Ovary (tissue), 9 donors: ENCODE results near the gene TMEM222. TPM values are rescaled to one million over a fixed set of nuclear protein-coding genes. Genes with fewer than 3 reads are reported as not detected.
"Not testable (repeated sequence)": the region's sequence is repeated elsewhere in the genome, so short reads cannot be mapped to it uniquely, and the experiment has no call there.

Experiments
- DNase-seq, 5 donors: peaks; one replicate each; pipeline ENCODE4 v3.0.0-alpha.2; 2019 to 2020
- H3K27ac ChIP-seq, 2 donors: fragments of 200-600 bp; one replicate each; pipeline versions ENCODE4 v1.5.1 to v1.8.0; 2019 to 2022
- H3K27me3 ChIP-seq: fragments of 200-600 bp; one replicate; pipeline ENCODE4 v1.8.0; 2022
- H3K36me3 ChIP-seq: fragments of 200-600 bp; sonication (generic); one replicate; pipeline ENCODE4 v1.5.1; 2019
- H3K4me1 ChIP-seq: one replicate; pipeline ENCODE4 v1.8.1; 2013; ENCODE audit warnings: mild to moderate bottlenecking, moderate library complexity; ENCODE audit not compliant: insufficient read depth
- H3K4me3 ChIP-seq: fragments of 200-600 bp; sonication (generic); one replicate; pipeline ENCODE4 v1.5.1; 2017
- H3K9me3 ChIP-seq, 2 donors: fragments of 200-600 bp in 1 of 2; sonication (generic) in 1 of 2; one replicate each; pipeline versions ENCODE4 v1.5.1 to v1.8.1; 2013 to 2019; ENCODE audit warnings: mild to moderate bottlenecking in 1 of 2, moderate library complexity in 1 of 2
- EP300 ChIP-seq: sonication (generic); formaldehyde crosslinking; IDR thresholded peaks from one replicate; pipeline ENCODE4 v1.6.1; 2017; ENCODE audit warnings: antibody characterized with exemption
- POLR2A ChIP-seq: fragments of 450-650 bp; IDR thresholded peaks from one replicate; pipeline ENCODE4 v1.6.1; 2017; ENCODE audit warnings: antibody characterized with exemption, mild to moderate bottlenecking, moderate library complexity
- WGBS, 3 donors: extraction: QIAGEN DNeasy Blood & Tissue Kit in 1 of 3; methylation state at CpG; one replicate each; pipeline versions ENCODE4 v1.1.5 to v1.1.7; 2013 to 2017; 5-methylcytosine and 5-hydroxymethylcytosine counted together
- intact Hi-C, 4 donors: fragments of 100-400 bp; cut with DNase I; formaldehyde crosslinking; loops; one replicate each; pipeline versions ENCODE4 v1.11.0 to v1.15.1; 2022 to 2023
- polyA plus RNA-seq, 2 donors: library from polyadenylated mRNA; stranded (reverse); fragments of 200-250 nt in 1 of 2; fragments of 350-450 nt in 1 of 2; fragmentation: Illumina TruSeq in 1 of 2; extraction: RNeasy Lipid Tissue Mini Kit (QIAGEN cat#74804) in 1 of 2; gene quantifications; one replicate each; pipeline ENCODE4 v1.2.3, GENCODE V29; 2013 to 2014
- small RNA-seq: library from RNA; depleted of rRNA; stranded (forward); fragments of <200 nt; gene quantifications from one replicate; pipeline ENCODE3, GENCODE V24; 2016
- total RNA-seq, 7 donors: library from RNA; depleted of rRNA in 2 of 7; stranded (reverse); fragments of >200 nt in 2 of 7; fragmentation: NEBNext Ultra II Directional in 3 of 7; extraction: Animal tissue kit (Norgen Biotek cat#: 25700) in 3 of 7; gene quantifications; one replicate each; pipeline versions ENCODE4 v1.1.0 to v1.2.4, GENCODE V29; 2016 to 2023
- TF ChIP-seq, protein P1 (sequence below), 3 donors: fragments of 450-650 bp in 2 of 3; fragments of 200-600 bp in 1 of 3; IDR thresholded peaks; one replicate each; pipeline versions ENCODE4 v1.5.1 to v1.8.0; 2016 to 2022; ENCODE audit warnings: antibody characterized with exemption in 3 of 3, mild to moderate bottlenecking in 1 of 3
- donor health status: DM: no; HTN: no; CAD: no; lungs with moderate emphysema.
- donor health status: DM: no; HTN: no; CAD: no.
- donor health status: Bipolar disorder and iron deficiency.
- donor health status: DM: yes; HTN: yes; CAD: no.
- donor health status: DM: no; HTN: no; CAD: no.
- donor health status: DM: yes; HTN: yes; CAD: no.

TMEM222 gene
- total and polyA plus RNA-seq, 9 donors = 12.9 to 52.5 (median 36.5) TPM

DNA sequence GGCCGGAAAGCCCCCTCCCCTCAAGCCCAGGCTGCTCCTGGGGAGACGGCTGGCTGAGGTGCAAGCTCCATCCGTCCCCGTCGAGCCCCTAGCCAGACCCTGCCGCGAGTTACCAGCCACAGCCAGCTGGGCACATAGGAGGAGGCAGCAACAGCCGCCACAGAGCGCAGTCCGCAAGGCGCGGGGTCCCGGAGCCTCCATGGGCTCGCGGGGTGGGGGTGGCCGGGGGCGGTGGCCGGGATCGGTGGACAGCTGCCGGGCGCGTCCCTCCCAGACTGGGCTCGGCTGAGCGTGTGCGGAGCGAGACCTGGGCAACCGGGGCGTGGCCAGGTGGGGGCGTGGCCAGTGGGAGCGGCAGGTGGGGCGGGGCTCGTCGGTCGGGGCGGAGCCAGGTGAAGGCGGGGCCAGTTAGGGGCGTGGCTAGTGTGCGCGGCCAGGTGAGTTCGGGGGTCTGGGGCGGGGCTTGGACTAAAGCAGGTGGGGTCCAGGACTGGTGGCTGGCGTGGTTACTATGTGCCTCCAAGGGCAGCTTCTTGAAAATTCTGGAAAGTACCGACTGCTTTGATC lies 61.2 kb downstream of the TMEM222 start, which contains the start of gene CD164L2:
Gene CD164L2, minus strand, starts transcription at position 295 of the 567 bp plus-strand sequence. Its CDS starts 94 bp downstream, at position 201.
- H3K4me3 ChIP-seq = no peak within 1 kb of the TSS
- no peaks in the 10 kb centered on the region for H3K9me3 ChIP-seq
- H3K36me3 ChIP-seq = no peaks in the 10 kb centered on the region
- no peaks in the 10 kb centered on the region for H3K4me1 ChIP-seq
- no peak within 1 kb of the TSS for H3K27ac ChIP-seq
- TF ChIP-seq EP300 (no peak), POLR2A (no peak)
- TF ChIP-seq, protein P1, sequence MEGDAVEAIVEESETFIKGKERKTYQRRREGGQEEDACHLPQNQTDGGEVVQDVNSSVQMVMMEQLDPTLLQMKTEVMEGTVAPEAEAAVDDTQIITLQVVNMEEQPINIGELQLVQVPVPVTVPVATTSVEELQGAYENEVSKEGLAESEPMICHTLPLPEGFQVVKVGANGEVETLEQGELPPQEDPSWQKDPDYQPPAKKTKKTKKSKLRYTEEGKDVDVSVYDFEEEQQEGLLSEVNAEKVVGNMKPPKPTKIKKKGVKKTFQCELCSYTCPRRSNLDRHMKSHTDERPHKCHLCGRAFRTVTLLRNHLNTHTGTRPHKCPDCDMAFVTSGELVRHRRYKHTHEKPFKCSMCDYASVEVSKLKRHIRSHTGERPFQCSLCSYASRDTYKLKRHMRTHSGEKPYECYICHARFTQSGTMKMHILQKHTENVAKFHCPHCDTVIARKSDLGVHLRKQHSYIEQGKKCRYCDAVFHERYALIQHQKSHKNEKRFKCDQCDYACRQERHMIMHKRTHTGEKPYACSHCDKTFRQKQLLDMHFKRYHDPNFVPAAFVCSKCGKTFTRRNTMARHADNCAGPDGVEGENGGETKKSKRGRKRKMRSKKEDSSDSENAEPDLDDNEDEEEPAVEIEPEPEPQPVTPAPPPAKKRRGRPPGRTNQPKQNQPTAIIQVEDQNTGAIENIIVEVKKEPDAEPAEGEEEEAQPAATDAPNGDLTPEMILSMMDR (IDR thresholded peaks at IDR 0.05) = no peak
- no peak for DNase-seq
- intact Hi-C loops = no loop called here
- WGBS, 3 donors = 10 to 14% (median 13%) methylated on average over 41 to 43 of the region's 43 CpGs
- H3K27me3 ChIP-seq = no peaks in the 10 kb centered on the region

DNA sequence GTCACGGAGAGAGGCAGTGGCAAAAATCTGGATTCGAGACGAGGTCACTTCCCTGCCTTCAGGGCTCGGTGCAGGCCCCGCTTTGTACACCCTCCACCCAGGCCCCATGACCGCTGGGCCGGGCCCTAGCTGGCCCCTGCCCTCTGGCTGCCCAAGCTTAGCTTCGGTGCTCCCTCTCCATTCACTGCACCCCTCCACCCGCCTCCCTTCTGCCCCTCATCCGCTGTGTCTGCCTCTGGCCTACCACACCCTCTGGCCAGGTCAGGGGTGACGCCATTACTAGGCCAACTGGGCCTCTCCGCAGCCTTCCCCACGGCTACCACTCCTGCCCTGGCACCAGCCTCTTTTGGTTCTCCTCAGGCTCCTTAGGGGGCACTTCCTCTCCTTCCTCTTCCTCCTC lies 61.7 kb downstream of the TMEM222 start:
- no peaks in the 10 kb centered on the region for H3K9me3 ChIP-seq
- WGBS, 3 donors = 86 to 92% (median 91%) methylated on average over 13 of the region's 13 CpGs
- TF ChIP-seq EP300 (no peak), POLR2A (no peak)
- TF ChIP-seq, protein P1 (IDR thresholded peaks at IDR 0.05) = no peak
- no peaks in the 10 kb centered on the region for H3K4me1 ChIP-seq
- no peaks in the 10 kb centered on the region for H3K36me3 ChIP-seq
- intact Hi-C loops = no loop called here
- no peak overlapping the region for H3K27ac ChIP-seq
- no peak for DNase-seq
- no peak overlapping the region for H3K4me3 ChIP-seq
- no peaks in the 10 kb centered on the region for H3K27me3 ChIP-seq

DNA sequence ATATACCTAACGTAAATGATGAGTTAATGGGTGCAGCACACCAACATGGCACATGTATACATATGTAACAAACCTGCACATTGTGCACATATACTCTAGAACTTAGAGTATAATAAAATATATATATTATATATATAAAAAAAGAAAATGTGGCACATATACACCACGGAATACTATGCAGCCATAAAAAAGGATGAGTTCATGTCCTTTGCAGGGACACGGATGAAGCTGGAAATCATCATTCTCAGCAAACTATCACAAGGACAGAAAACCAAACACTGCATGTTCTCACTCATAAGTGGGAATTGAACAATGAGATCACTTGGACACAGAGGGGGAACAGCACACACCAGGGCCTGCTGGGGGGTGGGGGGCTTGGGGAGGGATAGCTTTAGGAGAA lies 62.8 kb downstream of the TMEM222 start:
- DNase-seq, H3K36me3 ChIP-seq, H3K27me3 ChIP-seq, H3K27ac ChIP-seq, H3K4me1 ChIP-seq, intact Hi-C loops, H3K4me3 ChIP-seq, H3K9me3 ChIP-seq: not testable (repeated sequence)
- WGBS, 3 donors = 91 to 95% (median 94%) methylated on average over 3 of the region's 3 CpGs

Small RNA genes within 50 kb of the gene (small RNA-seq; reads per million reads assigned to genes)
- gene RNU6-48P = not detected

Other genes with a start within 250 kb of the TMEM222 start
- 10 to 100 TPM in 5 of 7 donors, 1 to 10 TPM in 2; 8.6 to 33.7 (median 14.8) TPM for gene SLC9A1, start 167.0 kb upstream of the TMEM222 start, total RNA-seq
- gene SLC9A1, start 167.0 kb upstream of the TMEM222 start, polyA plus RNA-seq = 10 to 100 TPM; 10.6 to 22.0 TPM
- 10 to 100 TPM; 28.5 to 43.9 (median 36.3) TPM for gene WDTC1, start 87.5 kb upstream of the TMEM222 start, total RNA-seq
- gene WDTC1, start 87.5 kb upstream of the TMEM222 start, polyA plus RNA-seq = 10 to 100 TPM; 20.2 to 25.7 TPM
- 10 to 100 TPM in 1 of 7 donors, 1 to 10 TPM in 4, under 1 TPM in 2; 0.43 to 20.9 (median 3.4) TPM for gene SYTL1, start 19.9 kb downstream of the TMEM222 start, total RNA-seq
- gene SYTL1, start 19.9 kb downstream of the TMEM222 start, polyA plus RNA-seq = 1 to 10 TPM in 1 of 2 donors, under 1 TPM in 1; 0.15 to 1.4 TPM
- gene MAP3K6, start 44.8 kb downstream of the TMEM222 start, total RNA-seq = 10 to 100 TPM; 10.3 to 45.9 (median 19.0) TPM
- gene MAP3K6, start 44.8 kb downstream of the TMEM222 start, polyA plus RNA-seq = 10 to 100 TPM in 1 of 2 donors, 1 to 10 TPM in 1; 5.1 to 14.2 TPM
- gene FCN3, start 52.7 kb downstream of the TMEM222 start, total RNA-seq = 1 to 10 TPM in 4 of 7 donors, under 1 TPM in 3; 0.35 to 7.6 (median 1.2) TPM
- gene FCN3, start 52.7 kb downstream of the TMEM222 start, polyA plus RNA-seq = 1 to 10 TPM; 2.5 to 6.5 TPM
- 10 to 100 TPM in 1 of 7 donors, 1 to 10 TPM in 1, under 1 TPM in 3, not detected in 2; 0.52 to 15.5 (median 0.89) TPM for gene CD164L2, start 61.2 kb downstream of the TMEM222 start, total RNA-seq
- gene CD164L2, start 61.2 kb downstream of the TMEM222 start, polyA plus RNA-seq = under 1 TPM in 1 of 2 donors, not detected in 1; 0.06 TPM
- under 1 TPM in 6 of 7 donors, not detected in 1; 0.15 to 0.87 (median 0.41) TPM for gene GPR3, start 70.5 kb downstream of the TMEM222 start, total RNA-seq
- under 1 TPM; 0.12 to 0.18 TPM for gene GPR3, start 70.5 kb downstream of the TMEM222 start, polyA plus RNA-seq
- 100 to 1,000 TPM in 5 of 7 donors, 10 to 100 TPM in 2; 28.0 to 163 (median 153) TPM for gene WASF2, start 168.0 kb downstream of the TMEM222 start, total RNA-seq
- 100 to 1,000 TPM in 1 of 2 donors, 10 to 100 TPM in 1; 58.0 to 233 TPM for gene WASF2, start 168.0 kb downstream of the TMEM222 start, polyA plus RNA-seq